ENCODE results near the gene MGMT. TPM values are rescaled to one million over a fixed set of nuclear protein-coding genes. Genes with fewer than 3 reads are reported as not detected.

MGMT gene
- total and polyA plus RNA-seq, 4 experiments from 2014 or later = 18.5 to 31.3 (median 24.4) TPM

- POLR2A ChIA-PET (ENCODE audit: partially characterized antibody) = no interaction called here
- H3K9me3 Mint-ChIP-seq = peaks cover 7 to 55% (median 37%) of the 10 kb centered on the region in 8 donors
Observed at GRCh38 chr10:129580010-129580409, 113.0 kb downstream of the MGMT start.

GRCh38 chr10:129580901-129581300, 113.9 kb downstream of the MGMT start:
- Mint-ChIP-seq H3K27ac (peak overlapping the region in 1 of 7 donors; percentile 6), H3K4me3 (no peak overlapping the region), H3K27me3 (no peaks in the 10 kb centered on the region), H3K36me3 (peaks cover 39 to 48% of the 10 kb centered on the region in 2 donors), H3K4me1 (peaks cover 0 to 3% (median 0%) of the 10 kb centered on the region in 4 donors), H3K9me3 (peaks cover 7 to 64% (median 45%) of the 10 kb centered on the region in 8 donors)
- Histone ChIP-seq H3K4me1 (ENCODE audit: insufficient read depth, low read length) (no peaks in the 10 kb centered on the region), H3K27me3 (ENCODE audit: insufficient read depth, low read length) (no peaks in the 10 kb centered on the region), H3K36me3 (ENCODE audit: insufficient read depth, low read length) (no peaks in the 10 kb centered on the region), H3K4me3 (ENCODE audit: low read length in 2 of 2) (no peak overlapping the region), H3K27ac (ENCODE audit: low read depth, low read length) (no peak overlapping the region), H3K9me3 (ENCODE audit: control insufficient read depth in 1 of 2, low read length in 2 of 2) (no peaks in the 10 kb centered on the region)
- no peak for DNase-seq
- intact Hi-C loops (cut with micrococcal nuclease) = no loop called here
- ChIA-PET CTCF (ENCODE audit: partially characterized antibody) (no interaction called here), POLR2A (ENCODE audit: partially characterized antibody) (no interaction called here)

More at GRCh38 chr10:129580010-129580409, 113.0 kb downstream of the MGMT start:
- Mint-ChIP-seq H3K27me3 (no peaks in the 10 kb centered on the region), H3K36me3 (peaks cover 30 to 39% of the 10 kb centered on the region in 2 donors), H3K4me1 (peaks cover 0 to 3% (median 0%) of the 10 kb centered on the region in 4 donors), H3K4me3 (no peak overlapping the region), H3K27ac (no peak overlapping the region)
- Histone ChIP-seq H3K36me3 (ENCODE audit: insufficient read depth, low read length) (no peaks in the 10 kb centered on the region), H3K27ac (ENCODE audit: low read depth, low read length) (no peak overlapping the region), H3K9me3 (ENCODE audit: control insufficient read depth in 1 of 2, low read length in 2 of 2) (no peaks in the 10 kb centered on the region), H3K27me3 (ENCODE audit: insufficient read depth, low read length) (no peaks in the 10 kb centered on the region), H3K4me3 (ENCODE audit: low read length in 2 of 2) (no peak overlapping the region), H3K4me1 (ENCODE audit: insufficient read depth, low read length) (no peaks in the 10 kb centered on the region)
- intact Hi-C loops (cut with micrococcal nuclease) = no loop called here
- CTCF ChIA-PET (ENCODE audit: partially characterized antibody) = no interaction called here
- no peak for DNase-seq

- no peak overlapping the region for H3K27ac ChIP-seq (ENCODE audit: low read depth, low read length)
- ChIA-PET POLR2A (ENCODE audit: partially characterized antibody) (no interaction called here), CTCF (ENCODE audit: partially characterized antibody) (no interaction called here)
- no peak for DNase-seq
- H3K4me1 ChIP-seq (ENCODE audit: insufficient read depth, low read length) = no peaks in the 10 kb centered on the region
- intact Hi-C loops (cut with micrococcal nuclease) = no loop called here
- H3K27ac Mint-ChIP-seq = no peak overlapping the region
- H3K4me3 Mint-ChIP-seq = no peak overlapping the region
- peaks cover 7 to 74% (median 55%) of the 10 kb centered on the region in 8 donors for H3K9me3 Mint-ChIP-seq
- H3K4me1 Mint-ChIP-seq = peaks cover 0 to 3% (median 0%) of the 10 kb centered on the region in 4 donors
- H3K27me3 ChIP-seq (ENCODE audit: insufficient read depth, low read length) = no peaks in the 10 kb centered on the region
- no peak overlapping the region for H3K4me3 ChIP-seq (ENCODE audit: low read length in 2 of 2)
- peaks cover 48 to 58% of the 10 kb centered on the region in 2 donors for H3K36me3 Mint-ChIP-seq
- peaks cover under 1 to 2% of the 10 kb centered on the region in 2 donors for H3K9me3 ChIP-seq (ENCODE audit: control insufficient read depth in 1 of 2, low read length in 2 of 2)
- H3K27me3 Mint-ChIP-seq = no peaks in the 10 kb centered on the region
- no peaks in the 10 kb centered on the region for H3K36me3 ChIP-seq (ENCODE audit: insufficient read depth, low read length)
Observed at GRCh38 chr10:129581827-129582411, 114.9 kb downstream of the MGMT start.

- H3K4me3 ChIP-seq (ENCODE audit: low read length in 2 of 2) = no peak overlapping the region
- H3K9me3 ChIP-seq (ENCODE audit: control insufficient read depth in 1 of 2, low read length in 2 of 2) = peaks cover 2 to 3% of the 10 kb centered on the region in 2 donors
- H3K36me3 ChIP-seq (ENCODE audit: insufficient read depth, low read length) = no peaks in the 10 kb centered on the region
- DNase-seq = no peak
- H3K36me3 Mint-ChIP-seq = peaks cover 65 to 75% of the 10 kb centered on the region in 2 donors
- intact Hi-C loops (cut with micrococcal nuclease) = no loop called here
- peaks cover 0 to 3% (median 0%) of the 10 kb centered on the region in 4 donors for H3K4me1 Mint-ChIP-seq
- H3K9me3 Mint-ChIP-seq = peaks cover 14 to 92% (median 72%) of the 10 kb centered on the region in 8 donors
- no peaks in the 10 kb centered on the region for H3K27me3 ChIP-seq (ENCODE audit: insufficient read depth, low read length)
- peak overlapping the region in 2 of 8 donors; percentile 6 to 32 for H3K4me3 Mint-ChIP-seq
- POLR2A ChIA-PET (ENCODE audit: partially characterized antibody) = interaction anchor here (0.6 kb wide), 1 partner anchor 210 kb away, joined by 4 read pairs; no protein-coding TSS in a partner anchor
- no peak overlapping the region for H3K27ac ChIP-seq (ENCODE audit: low read depth, low read length)
- H3K4me1 ChIP-seq (ENCODE audit: insufficient read depth, low read length) = no peaks in the 10 kb centered on the region
- no peaks in the 10 kb centered on the region for H3K27me3 Mint-ChIP-seq
- CTCF ChIA-PET (ENCODE audit: partially characterized antibody) = no interaction called here
- H3K27ac Mint-ChIP-seq = no peak overlapping the region
Observed at GRCh38 chr10:129583831-129584230, 116.8 kb downstream of the MGMT start.

- intact Hi-C loops (cut with micrococcal nuclease) = no loop called here
- H3K4me1 Mint-ChIP-seq = peaks cover 0 to 3% (median 0%) of the 10 kb centered on the region in 4 donors
- no peak overlapping the region for H3K27ac ChIP-seq (ENCODE audit: low read depth, low read length)
- peaks cover 14 to 88% (median 76%) of the 10 kb centered on the region in 8 donors for H3K9me3 Mint-ChIP-seq
- peaks cover 2 to 3% of the 10 kb centered on the region in 2 donors for H3K9me3 ChIP-seq (ENCODE audit: control insufficient read depth in 1 of 2, low read length in 2 of 2)
- no peaks in the 10 kb centered on the region for H3K4me1 ChIP-seq (ENCODE audit: insufficient read depth, low read length)
- ChIA-PET POLR2A (ENCODE audit: partially characterized antibody) (no interaction called here), CTCF (ENCODE audit: partially characterized antibody) (no interaction called here)
- no peak overlapping the region for H3K4me3 ChIP-seq (ENCODE audit: low read length in 2 of 2)
- no peak for DNase-seq
- no peaks in the 10 kb centered on the region for H3K36me3 ChIP-seq (ENCODE audit: insufficient read depth, low read length)
- no peaks in the 10 kb centered on the region for H3K27me3 Mint-ChIP-seq
- no peak overlapping the region for H3K27ac Mint-ChIP-seq
- H3K27me3 ChIP-seq (ENCODE audit: insufficient read depth, low read length) = no peaks in the 10 kb centered on the region
- peaks cover 76 to 85% of the 10 kb centered on the region in 2 donors for H3K36me3 Mint-ChIP-seq
- peak overlapping the region in 1 of 8 donors; percentile 8 for H3K4me3 Mint-ChIP-seq
Observed at GRCh38 chr10:129586898-129587443, 119.9 kb downstream of the MGMT start.

- ChIA-PET CTCF (ENCODE audit: partially characterized antibody) (no interaction called here), POLR2A (ENCODE audit: partially characterized antibody) (no interaction called here)
- H3K27me3 ChIP-seq (ENCODE audit: insufficient read depth, low read length) = no peaks in the 10 kb centered on the region
- H3K27ac Mint-ChIP-seq = peak overlapping the region in 1 of 7 donors; percentile 35
- peaks cover 8 to 87% (median 73%) of the 10 kb centered on the region in 8 donors for H3K9me3 Mint-ChIP-seq
- H3K27ac ChIP-seq (ENCODE audit: low read depth, low read length) = no peak overlapping the region
- H3K36me3 Mint-ChIP-seq = peaks cover 74 to 86% of the 10 kb centered on the region in 2 donors
- H3K27me3 Mint-ChIP-seq = no peaks in the 10 kb centered on the region
- no peaks in the 10 kb centered on the region for H3K4me1 ChIP-seq (ENCODE audit: insufficient read depth, low read length)
- H3K4me1 Mint-ChIP-seq = no peaks in the 10 kb centered on the region
- H3K36me3 ChIP-seq (ENCODE audit: insufficient read depth, low read length) = no peaks in the 10 kb centered on the region
- no peak for DNase-seq
- intact Hi-C loops (cut with micrococcal nuclease) = no loop called here
- H3K4me3 ChIP-seq (ENCODE audit: low read length in 2 of 2) = no peak overlapping the region
- H3K4me3 Mint-ChIP-seq = no peak overlapping the region
- H3K9me3 ChIP-seq (ENCODE audit: control insufficient read depth in 1 of 2, low read length in 2 of 2) = peaks cover 2 to 3% of the 10 kb centered on the region in 2 donors
Observed at GRCh38 chr10:129589546-129589945, 122.5 kb downstream of the MGMT start.

GRCh38 chr10:129593953-129594352, 126.9 kb downstream of the MGMT start:
- Histone ChIP-seq H3K9me3 (ENCODE audit: control insufficient read depth in 1 of 2, low read length in 2 of 2) (no peaks in the 10 kb centered on the region), H3K4me1 (ENCODE audit: insufficient read depth, low read length) (no peaks in the 10 kb centered on the region), H3K27ac (ENCODE audit: low read depth, low read length) (no peak overlapping the region), H3K27me3 (ENCODE audit: insufficient read depth, low read length) (no peaks in the 10 kb centered on the region), H3K4me3 (ENCODE audit: low read length in 2 of 2) (no peak overlapping the region), H3K36me3 (ENCODE audit: insufficient read depth, low read length) (no peaks in the 10 kb centered on the region)
- no peak for DNase-seq
- H3K4me1 Mint-ChIP-seq = peaks cover 0 to 2% (median 0%) of the 10 kb centered on the region in 4 donors
- no peaks in the 10 kb centered on the region for H3K27me3 Mint-ChIP-seq
- intact Hi-C loops (cut with micrococcal nuclease) = no loop called here
- H3K36me3 Mint-ChIP-seq = peaks cover 47 to 71% of the 10 kb centered on the region in 2 donors
- POLR2A ChIA-PET (ENCODE audit: partially characterized antibody) = no interaction called here
- CTCF ChIA-PET (ENCODE audit: partially characterized antibody) = no interaction called here
- H3K9me3 Mint-ChIP-seq = peaks cover 1 to 75% (median 54%) of the 10 kb centered on the region in 8 donors
- H3K4me3 Mint-ChIP-seq = no peak overlapping the region
- H3K27ac Mint-ChIP-seq = no peak overlapping the region

Measured in CD4-positive, alpha-beta memory T cell (primary cell).